Endothelial cell (in vitro differentiated cells): ENCODE data around the gene ZNHIT3. TPM values are rescaled to one million over a fixed set of nuclear protein-coding genes. Genes with fewer than 3 reads are reported as not detected.
"Not testable (repeated sequence)": the region's sequence is repeated elsewhere in the genome, so short reads cannot be mapped to it uniquely, and the experiment has no call there.

Source experiments
- DNase-seq: peaks from one replicate; pipeline ENCODE4 v3.0.0; 2021; ENCODE audit warnings: low spot score
- H3K27ac Mint-ChIP-seq: one replicate; pipeline ENCODE4 v1.8.0; 2021; ENCODE audit warnings: mixed read lengths, inconsistent platforms; ENCODE audit not compliant: unreplicated experiment
- H3K27me3 Mint-ChIP-seq: one replicate; pipeline ENCODE4 v1.8.0; 2021; ENCODE audit warnings: mild to moderate bottlenecking, moderate library complexity, mixed read lengths, inconsistent platforms; ENCODE audit not compliant: unreplicated experiment
- H3K36me3 Mint-ChIP-seq: one replicate; pipeline ENCODE4 v1.8.0; 2021; ENCODE audit warnings: mild to moderate bottlenecking, low read depth, mixed read lengths, inconsistent platforms; ENCODE audit not compliant: unreplicated experiment
- H3K4me1 Mint-ChIP-seq: one replicate; pipeline ENCODE4 v1.8.0; 2021; ENCODE audit warnings: mild to moderate bottlenecking, mixed read lengths, inconsistent platforms; ENCODE audit not compliant: unreplicated experiment
- H3K4me3 Mint-ChIP-seq: one replicate; pipeline ENCODE4 v1.8.0; 2021; ENCODE audit warnings: mild to moderate bottlenecking, mixed read lengths, inconsistent platforms; ENCODE audit not compliant: unreplicated experiment
- H3K9me3 Mint-ChIP-seq: one replicate; pipeline ENCODE4 v1.8.0; 2021; ENCODE audit warnings: mixed read lengths, inconsistent platforms; ENCODE audit not compliant: unreplicated experiment
- CTCF ChIP-seq: fragments of 200-600 bp; sonication (generic); IDR thresholded peaks from one replicate; pipeline ENCODE4 v1.5.0; 2021; ENCODE audit warnings: antibody characterized with exemption; ENCODE audit not compliant: unreplicated experiment
- total RNA-seq: library from RNA; stranded (reverse); fragmentation: NEBNext Ultra II Directional; extraction: Animal tissue kit (Norgen Biotek cat#: 25700); gene quantifications from one replicate; pipeline ENCODE4 v1.2.1, GENCODE V29; 2021; ENCODE audit not compliant: unreplicated experiment

The ZNHIT3 gene
- total RNA-seq, 1 donor from 2014 or later, result 46.9 TPM

DNA sequence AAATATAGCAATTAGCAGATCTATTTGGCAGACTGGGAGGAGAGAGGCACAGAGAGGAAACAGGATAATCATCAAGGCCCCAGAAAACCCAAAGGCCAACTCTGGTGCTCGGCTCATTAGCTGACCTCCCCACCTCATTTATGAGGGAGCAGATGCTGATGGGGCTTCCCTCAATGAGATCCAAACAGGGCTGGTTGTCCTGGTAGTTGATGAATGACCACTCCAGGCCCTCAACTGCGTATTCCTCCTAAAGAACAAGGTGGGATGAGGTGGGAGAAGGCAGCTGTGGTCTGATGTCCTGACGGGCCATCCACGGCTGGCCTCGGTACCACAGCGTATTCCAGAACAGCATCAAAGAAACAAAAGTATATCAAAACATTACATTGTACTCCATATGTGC is 20.8 kb downstream of the ZNHIT3 start:
- Mint-ChIP-seq H3K4me1 (no peaks in the 10 kb centered on the region), H3K9me3 (no peaks in the 10 kb centered on the region), H3K27ac (no peak overlapping the region), H3K36me3 (peaks cover 35% of the 10 kb centered on the region), H3K4me3 (no peak overlapping the region), H3K27me3 (peaks cover 4% of the 10 kb centered on the region)
- DNase-seq, result no peak
- TF ChIP-seq CTCF, result no peak

- peaks cover 33% of the 10 kb centered on the region for H3K36me3 Mint-ChIP-seq
- H3K27me3 Mint-ChIP-seq, DNase-seq, H3K27ac Mint-ChIP-seq, H3K4me1 Mint-ChIP-seq, H3K9me3 Mint-ChIP-seq, H3K4me3 Mint-ChIP-seq: not testable (repeated sequence)
Observed at GRCh38 chr17:36508439-36508838, 22.0 kb downstream of the ZNHIT3 start.

DNA sequence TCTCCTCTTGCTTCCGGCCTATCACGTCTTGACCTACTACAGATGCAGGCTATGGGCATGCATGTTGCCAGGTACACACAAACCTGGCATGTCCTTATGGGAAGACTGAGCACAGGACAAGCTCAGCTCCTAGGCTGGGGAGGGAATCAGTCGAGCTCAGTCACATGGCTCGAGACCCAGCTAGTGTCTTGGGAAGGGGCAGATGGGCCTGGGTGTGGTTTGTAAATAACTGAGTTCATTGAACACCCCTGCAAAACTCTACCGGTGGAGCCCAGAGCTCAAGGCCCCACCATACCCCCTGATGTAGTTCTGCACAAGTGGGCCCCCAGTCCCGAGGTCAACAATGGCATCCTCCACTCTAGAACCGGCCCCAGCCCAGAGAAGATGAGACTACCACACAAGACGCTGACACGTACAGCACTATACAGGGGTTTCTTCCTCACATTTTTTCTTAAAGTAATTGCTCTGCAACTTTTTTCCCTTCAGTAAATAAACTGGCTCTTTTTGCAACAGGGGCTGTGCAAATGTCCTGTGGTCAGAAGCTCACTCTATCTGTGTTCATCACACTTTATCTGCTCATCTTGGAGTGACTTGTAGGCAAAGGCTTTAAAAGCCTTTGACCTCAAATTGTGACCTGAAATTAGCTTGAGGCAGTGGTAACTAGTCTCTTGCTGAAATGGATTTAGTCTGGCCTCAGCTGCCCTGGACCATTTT is 22.9 kb downstream of the ZNHIT3 start:
- Mint-ChIP-seq H3K27ac (no peak overlapping the region), H3K4me1 (no peaks in the 10 kb centered on the region), H3K4me3 (no peak overlapping the region), H3K36me3 (peaks cover 30% of the 10 kb centered on the region), H3K27me3 (peaks cover 5% of the 10 kb centered on the region), H3K9me3 (no peaks in the 10 kb centered on the region)
- TF ChIP-seq CTCF, result no peak
- DNase-seq, result no peak

GRCh38 chr17:36510636-36511035 is 24.2 kb downstream of the ZNHIT3 start:
- H3K36me3 Mint-ChIP-seq, result peaks cover 31% of the 10 kb centered on the region
- H3K27ac Mint-ChIP-seq, result peak overlapping the region; percentile 62
- no peaks in the 10 kb centered on the region for H3K4me1 Mint-ChIP-seq
- DNase-seq, result no peak
- H3K27me3 Mint-ChIP-seq, result peaks cover 5% of the 10 kb centered on the region
- peak overlapping the region; percentile 48 for H3K4me3 Mint-ChIP-seq
- no peaks in the 10 kb centered on the region for H3K9me3 Mint-ChIP-seq
- TF ChIP-seq CTCF, result no peak

GRCh38 chr17:36511216-36511615 is 24.7 kb downstream of the ZNHIT3 start:
- H3K27ac Mint-ChIP-seq, result no peak overlapping the region
- no peak overlapping the region for H3K4me3 Mint-ChIP-seq
- DNase-seq, result no peak
- H3K9me3 Mint-ChIP-seq, result no peaks in the 10 kb centered on the region
- no peak for TF ChIP-seq CTCF
- no peaks in the 10 kb centered on the region for H3K4me1 Mint-ChIP-seq
- peaks cover 3% of the 10 kb centered on the region for H3K27me3 Mint-ChIP-seq
- H3K36me3 Mint-ChIP-seq, result peaks cover 26% of the 10 kb centered on the region
